ENCODE results near the gene PLCD3. TPM values are rescaled to one million over a fixed set of nuclear protein-coding genes. Genes with fewer than 3 reads are reported as not detected.

Gene PLCD3
- total and polyA plus RNA-seq, 2 of the 8 experiments (the other 6 are each of a cell fraction or from before 2014, with no cell fraction given), result 26.5 to 48.1 TPM

- TF ChIP-seq CTCF (IDR thresholded peaks at IDR 0.05; ENCODE audit: control extremely low read depth in 1 of 3, insufficient read depth in 1 of 3, low read depth in 1 of 3, low read length in 3 of 3) (no peak), GTF2F1 (IDR thresholded peaks at IDR 0.05; ENCODE audit: borderline replicate concordance, low read depth, low read length) (no peak), POLR2A (IDR thresholded peaks at IDR 0.05; ENCODE audit: control extremely low read depth in 1 of 2, low read depth in 2 of 2, low read length in 2 of 2) (no peak)
Observed at GRCh38 chr17:45119964-45120363, 12.4 kb downstream of the PLCD3 start (continued).
